Measurements from ENCODE around the gene CRIP3. TPM values are rescaled to one million over a fixed set of nuclear protein-coding genes. Genes with fewer than 3 reads are reported as not detected.

The CRIP3 gene
- total and polyA plus RNA-seq, 2 of the 4 experiments (the other 2 are of a cell fraction): not detected

DNA sequence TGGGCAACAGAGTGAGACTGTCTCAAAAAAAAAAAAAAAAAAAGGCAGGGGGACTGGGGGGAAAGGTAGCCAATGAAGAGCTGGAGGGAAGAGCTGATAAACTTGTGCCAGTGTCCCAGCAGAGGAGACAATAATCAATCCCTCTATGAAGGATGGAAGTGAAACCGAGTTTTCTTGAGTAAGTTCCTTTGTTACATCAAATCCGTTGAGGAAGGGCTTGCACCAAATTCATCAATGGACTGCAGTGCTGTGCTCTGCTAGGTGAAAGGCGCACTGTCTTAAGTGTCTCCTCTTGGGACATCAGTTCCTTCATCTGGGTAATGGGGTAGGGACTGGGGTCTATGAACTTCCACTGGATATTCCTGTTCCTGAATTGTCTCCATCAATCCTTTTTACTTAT, 3.0 kb upstream of the CRIP3 start:
- ATAC-seq (ENCODE audit: low read depth): no peak
- H4K20me1 ChIP-seq (ENCODE audit: insufficient read depth, low read length): no peaks in the 10 kb centered on the region
- no peak overlapping the region for H3K56ac ChIP-seq (ENCODE audit: extremely low read depth, insufficient read depth, low read length)
- no peaks in the 10 kb centered on the region for H3K9me1 ChIP-seq (ENCODE audit: insufficient read depth, low read length)
- no peak overlapping the region for H3K23ac ChIP-seq (ENCODE audit: low read depth, low read length)
- BruUV-seq (replicated peaks): no TSS peak
- in situ Hi-C loops (cut with MboI; ENCODE audit: low sequenced_read_pairs) (no loop called here), intact Hi-C loops (cut with micrococcal nuclease) (no loop called here), dilution Hi-C loops (cut with HindIII; ENCODE audit: low sequenced_read_pairs, unreplicated experiment) (no loop called here)
- H3K36me3 ChIP-seq (ENCODE audit: control insufficient read depth, insufficient read depth, low read length): no peaks in the 10 kb centered on the region
- H3K4me2 ChIP-seq (ENCODE audit: low read depth, low read length): no peak overlapping the region
- H3K18ac ChIP-seq (ENCODE audit: low read depth, low read length): no peak overlapping the region
- no peak overlapping the region for H2AK5ac ChIP-seq (ENCODE audit: low read depth, low read length)
- ChIA-PET CTCF (no interaction called here), POLR2A (ENCODE audit: unreplicated experiment) (no interaction called here)
- H3K79me1 ChIP-seq (ENCODE audit: low read depth in 1 of 2, low read length in 2 of 2): no peaks in the 10 kb centered on the region
- no peak overlapping the region for H2BK120ac ChIP-seq (ENCODE audit: low read depth, low read length)
- H3K9me3 ChIP-seq (ENCODE audit: control insufficient read depth, insufficient read depth, low read length): no peaks in the 10 kb centered on the region
- WGBS, 2 experiments (ENCODE audit: extremely low coverage in 2 of 2, insufficient read length in 1 of 2): no CpG with 5 or more reads among the region's 3 CpGs
- no peak overlapping the region for H4K91ac ChIP-seq (ENCODE audit: insufficient read depth, low read depth, low read length)
- no peak overlapping the region for H3K9ac ChIP-seq (ENCODE audit: low read depth, low read length)
- no peak overlapping the region for H3K4ac ChIP-seq (ENCODE audit: low read depth, low read length)
- H3K14ac ChIP-seq (replicated peaks; ENCODE audit: low read depth, low read length): no peak overlapping the region
- H3K4me1 ChIP-seq (ENCODE audit: control insufficient read depth, insufficient read depth, low read length): no peaks in the 10 kb centered on the region; the same call in 1 of the 2 replicates
- H3K4me3 ChIP-seq (ENCODE audit: insufficient read depth, low read depth, low read length): no peak overlapping the region
- no peak for DNase-seq
- no peak overlapping the region for H2BK15ac ChIP-seq (ENCODE audit: low read depth, low read length)
- no peak overlapping the region for H3K27ac ChIP-seq (ENCODE audit: insufficient read depth, low read length)
- no peak overlapping the region for H4K8ac ChIP-seq (ENCODE audit: low read depth in 2 of 2, low read length in 2 of 2)
- no peak overlapping the region for H4K5ac ChIP-seq (ENCODE audit: low read depth, low read length)
- no peak overlapping the region for H2AFZ ChIP-seq (replicated peaks; ENCODE audit: low read length, poor library complexity)
- H2BK20ac ChIP-seq (ENCODE audit: low read depth, low read length): no peak overlapping the region
- no peak overlapping the region for H2AK9ac ChIP-seq (replicated peaks; ENCODE audit: low read depth, low read length, poor library complexity)
- peaks cover 37% of the 10 kb centered on the region for H3K27me3 ChIP-seq (ENCODE audit: control insufficient read depth, insufficient read depth, low read length)
- no peak overlapping the region for H2BK5ac ChIP-seq (ENCODE audit: low read depth, low read length, poor library complexity, severe bottlenecking)
- TF ChIP-seq CEBPB (IDR thresholded peaks at IDR 0.05; ENCODE audit: low read depth, low read length) (no peak), MAFK (IDR thresholded peaks at IDR 0.05; ENCODE audit: low read depth, low read length) (no peak), SMC3 (IDR thresholded peaks at IDR 0.05; ENCODE audit: low read depth, low read length) (no peak), RFX5 (IDR thresholded peaks at IDR 0.05; ENCODE audit: low read depth, low read length) (no peak), MXI1 (IDR thresholded peaks at IDR 0.05; ENCODE audit: borderline replicate concordance, low read depth, low read length) (no peak), RAD21 (IDR thresholded peaks at IDR 0.05; ENCODE audit: low read length) (no peak), MAZ (IDR thresholded peaks at IDR 0.05; ENCODE audit: borderline replicate concordance, low read depth, low read length) (no peak), POLR2A (IDR thresholded peaks at IDR 0.05; ENCODE audit: low read depth, low read length) (no peak), RCOR1 (IDR thresholded peaks at IDR 0.05; ENCODE audit: insufficient replicate concordance, low read length) (no peak), BHLHE40 (IDR thresholded peaks at IDR 0.05; ENCODE audit: low read depth, low read length) (no peak), FOS (IDR thresholded peaks at IDR 0.05; ENCODE audit: low read depth, low read length) (no peak), NFE2L2 (IDR thresholded peaks at IDR 0.05; ENCODE audit: low read depth, low read length) (no peak), CHD1 (IDR thresholded peaks at IDR 0.05; ENCODE audit: low read depth, low read length) (no peak)
- TF ChIP-seq, protein P1, sequence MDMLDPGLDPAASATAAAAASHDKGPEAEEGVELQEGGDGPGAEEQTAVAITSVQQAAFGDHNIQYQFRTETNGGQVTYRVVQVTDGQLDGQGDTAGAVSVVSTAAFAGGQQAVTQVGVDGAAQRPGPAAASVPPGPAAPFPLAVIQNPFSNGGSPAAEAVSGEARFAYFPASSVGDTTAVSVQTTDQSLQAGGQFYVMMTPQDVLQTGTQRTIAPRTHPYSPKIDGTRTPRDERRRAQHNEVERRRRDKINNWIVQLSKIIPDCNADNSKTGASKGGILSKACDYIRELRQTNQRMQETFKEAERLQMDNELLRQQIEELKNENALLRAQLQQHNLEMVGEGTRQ (IDR thresholded peaks at IDR 0.05; ENCODE audit: low read depth, low read length): no peak
- TF ChIP-seq, protein P2, sequence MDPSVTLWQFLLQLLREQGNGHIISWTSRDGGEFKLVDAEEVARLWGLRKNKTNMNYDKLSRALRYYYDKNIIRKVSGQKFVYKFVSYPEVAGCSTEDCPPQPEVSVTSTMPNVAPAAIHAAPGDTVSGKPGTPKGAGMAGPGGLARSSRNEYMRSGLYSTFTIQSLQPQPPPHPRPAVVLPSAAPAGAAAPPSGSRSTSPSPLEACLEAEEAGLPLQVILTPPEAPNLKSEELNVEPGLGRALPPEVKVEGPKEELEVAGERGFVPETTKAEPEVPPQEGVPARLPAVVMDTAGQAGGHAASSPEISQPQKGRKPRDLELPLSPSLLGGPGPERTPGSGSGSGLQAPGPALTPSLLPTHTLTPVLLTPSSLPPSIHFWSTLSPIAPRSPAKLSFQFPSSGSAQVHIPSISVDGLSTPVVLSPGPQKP (IDR thresholded peaks at IDR 0.05; ENCODE audit: borderline replicate concordance, low read depth, low read length): no peak
- TF ChIP-seq, protein P3, sequence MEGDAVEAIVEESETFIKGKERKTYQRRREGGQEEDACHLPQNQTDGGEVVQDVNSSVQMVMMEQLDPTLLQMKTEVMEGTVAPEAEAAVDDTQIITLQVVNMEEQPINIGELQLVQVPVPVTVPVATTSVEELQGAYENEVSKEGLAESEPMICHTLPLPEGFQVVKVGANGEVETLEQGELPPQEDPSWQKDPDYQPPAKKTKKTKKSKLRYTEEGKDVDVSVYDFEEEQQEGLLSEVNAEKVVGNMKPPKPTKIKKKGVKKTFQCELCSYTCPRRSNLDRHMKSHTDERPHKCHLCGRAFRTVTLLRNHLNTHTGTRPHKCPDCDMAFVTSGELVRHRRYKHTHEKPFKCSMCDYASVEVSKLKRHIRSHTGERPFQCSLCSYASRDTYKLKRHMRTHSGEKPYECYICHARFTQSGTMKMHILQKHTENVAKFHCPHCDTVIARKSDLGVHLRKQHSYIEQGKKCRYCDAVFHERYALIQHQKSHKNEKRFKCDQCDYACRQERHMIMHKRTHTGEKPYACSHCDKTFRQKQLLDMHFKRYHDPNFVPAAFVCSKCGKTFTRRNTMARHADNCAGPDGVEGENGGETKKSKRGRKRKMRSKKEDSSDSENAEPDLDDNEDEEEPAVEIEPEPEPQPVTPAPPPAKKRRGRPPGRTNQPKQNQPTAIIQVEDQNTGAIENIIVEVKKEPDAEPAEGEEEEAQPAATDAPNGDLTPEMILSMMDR (conservative IDR thresholded peaks at IDR 0.05; ENCODE audit: low read depth, low read length): no peak

Data from IMR-90 (cell line).